ENCODE measurements around the gene PEX1. TPM values are rescaled to one million over a fixed set of nuclear protein-coding genes. Genes with fewer than 3 reads are reported as not detected.

The PEX1 gene
- total and polyA plus RNA-seq, 9 of the 15 experiments (the other 6 are each of a cell fraction or from before 2014, with no cell fraction given), result 9.4 to 32.2 (median 19.9) TPM

DNA sequence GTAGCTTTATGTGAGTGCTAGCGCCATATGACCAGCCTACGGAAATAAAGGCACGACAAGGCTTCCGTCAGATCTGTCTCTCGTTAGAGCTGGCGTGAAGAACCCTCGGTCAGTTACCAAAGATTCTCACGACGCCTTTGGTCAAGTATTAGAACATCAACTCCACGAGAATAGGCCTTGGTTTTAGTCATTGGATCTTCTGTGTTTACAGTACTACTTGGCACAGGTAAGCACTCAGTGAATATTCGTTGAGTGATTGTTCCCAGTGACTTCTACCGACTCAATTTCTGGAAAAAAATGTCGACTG, 591 bp upstream of the PEX1 start (continued):
- TF ChIP-seq ZNF318 (IDR thresholded peaks at IDR 0.05; ENCODE audit: borderline replicate concordance in 1 of 2, low read depth in 1 of 2), result peak in 1 of 2 experiments; percentile 14; a peak in 2 of 4 replicates
- TF ChIP-seq MTF1 (CRISPR knock-in tag; IDR thresholded peaks at IDR 0.05; ENCODE audit: borderline replicate concordance), result no peak
- peak; percentile 12; the same call in 1 of the 2 replicates for TF ChIP-seq RBFOX2 (IDR thresholded peaks at IDR 0.05; ENCODE audit: low read depth, low read length)
- TF ChIP-seq CBX5 (IDR thresholded peaks at IDR 0.05; ENCODE audit: borderline replicate concordance, low read depth), result no peak
- TF ChIP-seq BACH1 (tag; IDR thresholded peaks at IDR 0.05), result 0 out of 2 replicates have a peak, but pooled peaks have one; percentile 54
- 0 out of 2 replicates have a peak, but pooled peaks have one; percentile 7 for TF ChIP-seq ZBTB9 (CRISPR knock-in tag; IDR thresholded peaks at IDR 0.05)
- TF ChIP-seq TFAP4 (CRISPR knock-in tag; IDR thresholded peaks at IDR 0.05; ENCODE audit: borderline replicate concordance), result no peak
- TF ChIP-seq MAFF (IDR thresholded peaks at IDR 0.05; ENCODE audit: low read length), result no peak
- TF ChIP-seq CREB3L1 (IDR thresholded peaks at IDR 0.05; ENCODE audit: borderline replicate concordance, low read depth), result peak; percentile 38; the same call in 1 of the 2 replicates
- no peak for TF ChIP-seq ATF3 (IDR thresholded peaks at IDR 0.05)
- TF ChIP-seq ATF3 (CRISPR knock-in tag; conservative IDR thresholded peaks at IDR 0.05), result no peak
- TF ChIP-seq, protein P1, sequence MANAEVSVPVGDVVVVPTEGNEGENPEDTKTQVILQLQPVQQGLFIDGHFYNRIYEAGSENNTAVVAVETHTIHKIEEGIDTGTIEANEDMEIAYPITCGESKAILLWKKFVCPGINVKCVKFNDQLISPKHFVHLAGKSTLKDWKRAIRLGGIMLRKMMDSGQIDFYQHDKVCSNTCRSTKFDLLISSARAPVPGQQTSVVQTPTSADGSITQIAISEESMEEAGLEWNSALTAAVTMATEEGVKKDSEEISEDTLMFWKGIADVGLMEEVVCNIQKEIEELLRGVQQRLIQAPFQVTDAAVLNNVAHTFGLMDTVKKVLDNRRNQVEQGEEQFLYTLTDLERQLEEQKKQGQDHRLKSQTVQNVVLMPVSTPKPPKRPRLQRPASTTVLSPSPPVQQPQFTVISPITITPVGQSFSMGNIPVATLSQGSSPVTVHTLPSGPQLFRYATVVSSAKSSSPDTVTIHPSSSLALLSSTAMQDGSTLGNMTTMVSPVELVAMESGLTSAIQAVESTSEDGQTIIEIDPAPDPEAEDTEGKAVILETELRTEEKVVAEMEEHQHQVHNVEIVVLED (CRISPR knock-in tag; IDR thresholded peaks at IDR 0.05), result no peak

All from K562 (cell line).